Measurements from ENCODE around the gene TRPV3.

TRPV3 gene

DNA sequence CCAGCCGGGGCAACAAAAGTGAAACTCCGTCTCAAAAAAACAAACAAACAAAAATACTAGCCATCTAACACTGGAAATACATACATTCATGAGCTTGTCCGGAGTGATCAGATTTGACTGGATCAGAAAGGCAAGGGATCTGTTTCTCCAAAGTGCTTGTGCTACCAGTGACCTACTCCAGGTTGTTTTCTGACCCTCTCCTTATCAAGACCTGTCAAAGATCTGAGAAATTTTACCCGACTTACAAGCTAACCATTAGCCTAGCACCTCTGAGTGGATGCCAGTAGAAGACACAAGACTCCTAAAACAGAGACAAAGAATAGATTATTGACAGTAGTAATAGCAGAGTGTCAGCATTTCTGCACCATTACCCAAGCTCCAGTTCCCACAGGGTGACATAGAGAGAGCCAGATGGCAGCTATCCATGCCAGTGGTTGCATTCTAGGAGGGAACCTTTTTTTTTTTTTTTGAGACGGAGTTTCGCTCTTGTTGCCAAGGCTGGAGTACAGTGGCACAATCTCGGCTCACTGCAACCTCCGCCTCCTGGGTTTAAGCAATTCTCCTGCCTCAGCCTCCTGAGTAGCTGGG lies 72.0 kb downstream of the TRPV3 start:
- H3K27ac ChIP-seq (ENCODE audit: poor library complexity, severe bottlenecking), result no peak overlapping the region
- no peaks in the 10 kb centered on the region for H3K9me3 ChIP-seq (ENCODE audit: severe bottlenecking)
- peaks cover 37% of the 10 kb centered on the region for H3K27me3 ChIP-seq (ENCODE audit: insufficient read depth, poor library complexity, severe bottlenecking)
- no peaks in the 10 kb centered on the region for H3K36me3 ChIP-seq (ENCODE audit: low read depth)
- DNase-seq (ENCODE audit: low spot score) (no peak), ATAC-seq (ENCODE audit: low read depth) (no peak)
- H3K4me1 ChIP-seq (ENCODE audit: insufficient read depth, poor library complexity, severe bottlenecking), result no peaks in the 10 kb centered on the region
- no peak overlapping the region for H3K4me3 ChIP-seq (ENCODE audit: severe bottlenecking)
- TF ChIP-seq, protein P1, sequence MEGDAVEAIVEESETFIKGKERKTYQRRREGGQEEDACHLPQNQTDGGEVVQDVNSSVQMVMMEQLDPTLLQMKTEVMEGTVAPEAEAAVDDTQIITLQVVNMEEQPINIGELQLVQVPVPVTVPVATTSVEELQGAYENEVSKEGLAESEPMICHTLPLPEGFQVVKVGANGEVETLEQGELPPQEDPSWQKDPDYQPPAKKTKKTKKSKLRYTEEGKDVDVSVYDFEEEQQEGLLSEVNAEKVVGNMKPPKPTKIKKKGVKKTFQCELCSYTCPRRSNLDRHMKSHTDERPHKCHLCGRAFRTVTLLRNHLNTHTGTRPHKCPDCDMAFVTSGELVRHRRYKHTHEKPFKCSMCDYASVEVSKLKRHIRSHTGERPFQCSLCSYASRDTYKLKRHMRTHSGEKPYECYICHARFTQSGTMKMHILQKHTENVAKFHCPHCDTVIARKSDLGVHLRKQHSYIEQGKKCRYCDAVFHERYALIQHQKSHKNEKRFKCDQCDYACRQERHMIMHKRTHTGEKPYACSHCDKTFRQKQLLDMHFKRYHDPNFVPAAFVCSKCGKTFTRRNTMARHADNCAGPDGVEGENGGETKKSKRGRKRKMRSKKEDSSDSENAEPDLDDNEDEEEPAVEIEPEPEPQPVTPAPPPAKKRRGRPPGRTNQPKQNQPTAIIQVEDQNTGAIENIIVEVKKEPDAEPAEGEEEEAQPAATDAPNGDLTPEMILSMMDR (IDR thresholded peaks at IDR 0.05; ENCODE audit: poor library complexity, severe bottlenecking), result no peak

DNA sequence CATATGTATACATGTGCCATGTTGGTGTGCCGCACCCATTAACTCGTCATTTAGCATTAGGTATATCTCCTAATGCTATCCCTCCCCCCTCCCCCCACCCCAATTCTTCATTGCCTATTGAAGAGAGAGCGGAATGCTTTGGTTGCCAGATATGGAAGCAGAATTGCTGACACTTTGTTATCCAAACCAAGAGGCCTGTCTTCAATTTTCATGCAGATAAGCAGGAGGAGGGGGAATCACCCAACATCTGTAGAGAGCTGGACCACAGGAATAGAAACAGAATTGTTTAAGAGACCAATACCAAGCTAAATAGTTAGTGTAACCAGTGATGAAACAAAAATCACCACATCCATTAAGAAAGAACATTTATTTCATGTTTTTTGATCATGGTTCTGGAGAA lies 74.8 kb downstream of the TRPV3 start:
- no peak for ATAC-seq (ENCODE audit: low read depth)
- Histone ChIP-seq H3K4me3 (ENCODE audit: severe bottlenecking) (no peak overlapping the region), H3K36me3 (ENCODE audit: low read depth) (no peaks in the 10 kb centered on the region), H3K9me3 (ENCODE audit: severe bottlenecking) (no peaks in the 10 kb centered on the region), H3K27me3 (ENCODE audit: insufficient read depth, poor library complexity, severe bottlenecking) (peaks cover 12% of the 10 kb centered on the region), H3K4me1 (ENCODE audit: insufficient read depth, poor library complexity, severe bottlenecking) (no peaks in the 10 kb centered on the region), H3K27ac (ENCODE audit: poor library complexity, severe bottlenecking) (no peak overlapping the region)
- no peak for DNase-seq (ENCODE audit: low spot score)
- TF ChIP-seq, protein P1 (IDR thresholded peaks at IDR 0.05; ENCODE audit: poor library complexity, severe bottlenecking), result no peak

DNA sequence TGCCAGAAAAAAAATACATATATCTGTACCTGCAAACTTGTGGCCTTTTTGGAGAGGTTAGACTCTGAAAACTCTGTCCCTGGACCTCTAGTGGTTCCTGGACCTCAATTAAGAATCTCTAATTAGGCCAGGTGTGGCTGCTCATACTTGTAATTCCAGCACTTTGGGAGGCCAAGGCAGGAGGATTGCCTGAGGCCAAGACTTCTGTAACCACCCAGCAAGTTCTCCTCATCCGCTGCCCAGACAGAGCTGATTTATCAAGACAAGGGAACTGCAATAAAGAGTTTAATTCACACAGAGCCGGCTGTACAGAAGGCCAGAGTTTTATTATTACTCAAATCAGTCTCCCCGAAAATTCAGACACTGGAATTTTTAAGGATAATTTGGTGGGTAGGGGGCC lies 77.6 kb downstream of the TRPV3 start:
- Histone ChIP-seq H3K27me3 (ENCODE audit: insufficient read depth, poor library complexity, severe bottlenecking) (peaks cover 6% of the 10 kb centered on the region), H3K36me3 (ENCODE audit: low read depth) (no peaks in the 10 kb centered on the region), H3K4me1 (ENCODE audit: insufficient read depth, poor library complexity, severe bottlenecking) (peaks cover 3% of the 10 kb centered on the region), H3K4me3 (ENCODE audit: severe bottlenecking) (no peak overlapping the region), H3K9me3 (ENCODE audit: severe bottlenecking) (no peaks in the 10 kb centered on the region), H3K27ac (ENCODE audit: poor library complexity, severe bottlenecking) (no peak overlapping the region)
- TF ChIP-seq, protein P1 (IDR thresholded peaks at IDR 0.05; ENCODE audit: poor library complexity, severe bottlenecking), result no peak
- DNase-seq (ENCODE audit: low spot score) (no peak), ATAC-seq (ENCODE audit: low read depth) (no peak)

DNA sequence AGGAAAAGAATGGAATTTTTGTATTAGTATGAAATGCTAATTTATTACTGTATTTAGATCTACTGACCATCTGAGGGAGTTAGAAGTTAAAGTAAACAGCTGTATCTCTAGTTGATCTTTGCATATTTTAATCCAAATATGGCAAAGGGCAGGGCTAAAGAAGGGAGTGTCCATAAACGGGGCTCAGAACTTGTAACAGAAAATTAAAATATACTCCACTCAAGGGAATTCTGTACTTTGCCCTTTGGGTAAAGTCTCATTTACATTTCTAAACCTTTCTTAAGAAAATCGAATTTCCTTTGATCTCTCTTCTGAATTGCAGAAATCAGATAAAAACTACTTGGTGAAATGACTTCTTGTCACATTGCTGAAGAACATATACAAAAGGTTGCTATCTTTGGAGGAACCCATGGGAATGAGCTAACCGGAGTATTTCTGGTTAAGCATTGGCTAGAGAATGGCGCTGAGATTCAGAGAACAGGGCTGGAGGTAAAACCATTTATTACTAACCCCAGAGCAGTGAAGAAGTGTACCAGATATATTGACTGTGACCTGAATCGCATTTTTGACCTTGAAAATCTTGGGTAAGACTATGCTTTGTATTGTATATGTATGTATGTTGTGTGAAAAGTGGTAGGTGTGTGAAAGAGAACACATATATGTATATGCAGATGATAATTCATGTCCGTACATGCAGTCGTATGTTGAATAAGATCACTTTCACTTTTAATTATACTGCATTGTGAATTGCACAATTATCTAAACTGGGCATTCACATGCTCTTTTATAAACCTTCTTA lies 81.6 kb downstream of the TRPV3 start, which contains the start of gene ASPA:
Gene ASPA, plus strand, starts transcription at position 186 of the 799 bp plus-strand sequence. Its CDS starts 163 bp downstream, at position 349.
- no peaks in the 10 kb centered on the region for H3K27me3 ChIP-seq (ENCODE audit: insufficient read depth, poor library complexity, severe bottlenecking)
- H3K9me3 ChIP-seq (ENCODE audit: severe bottlenecking), result no peaks in the 10 kb centered on the region
- peak within 1 kb of the TSS; percentile 12 for H3K4me3 ChIP-seq (ENCODE audit: severe bottlenecking)
- no peak for DNase-seq (ENCODE audit: low spot score)
- TF ChIP-seq, protein P1 (IDR thresholded peaks at IDR 0.05; ENCODE audit: poor library complexity, severe bottlenecking), result no peak
- peaks cover 3% of the 10 kb centered on the region for H3K4me1 ChIP-seq (ENCODE audit: insufficient read depth, poor library complexity, severe bottlenecking)
- no peaks in the 10 kb centered on the region for H3K36me3 ChIP-seq (ENCODE audit: low read depth)
- no peak within 1 kb of the TSS for H3K27ac ChIP-seq (ENCODE audit: poor library complexity, severe bottlenecking)
- peak; percentile 54; the same call in 1 of the 3 replicates for ATAC-seq (ENCODE audit: low read depth)
